Chondrocyte (in vitro differentiated cells): ENCODE measurements around the gene ZG16B. TPM values are rescaled to one million over a fixed set of nuclear protein-coding genes. Genes with fewer than 3 reads are reported as not detected.
A peak's percentile ranks its signal among the peaks of the same experiment; 100 is the strongest.

Experiments
- DNase-seq: peaks from one replicate; pipeline ENCODE4 v3.0.0; 2021; ENCODE audit warnings: mixed read lengths, low spot score
- H3K27ac Mint-ChIP-seq: one replicate; pipeline ENCODE4 v1.8.0; 2021; ENCODE audit warnings: mild to moderate bottlenecking, moderate library complexity, mixed read lengths; ENCODE audit not compliant: unreplicated experiment
- H3K27me3 Mint-ChIP-seq: 2 replicates; pipeline ENCODE4 v1.8.0; 2021; ENCODE audit warnings: low read depth, mixed read lengths
- H3K36me3 Mint-ChIP-seq: 2 replicates; pipeline ENCODE4 v1.8.0; 2021; ENCODE audit warnings: low read depth, mixed read lengths
- H3K4me1 Mint-ChIP-seq: 2 replicates; pipeline ENCODE4 v1.8.0; 2021; ENCODE audit warnings: low read depth, mild to moderate bottlenecking, mixed read lengths
- H3K4me3 Mint-ChIP-seq: one replicate; pipeline ENCODE4 v1.8.0; 2021; ENCODE audit warnings: mild to moderate bottlenecking, moderate library complexity, mixed read lengths; ENCODE audit not compliant: unreplicated experiment
- H3K9me3 Mint-ChIP-seq: 2 replicates; pipeline ENCODE4 v1.8.0; 2021; ENCODE audit warnings: low read depth, mixed read lengths
- total RNA-seq: library from RNA; stranded (reverse); gene quantifications from 3 replicates; pipeline ENCODE4 v1.2.1, GENCODE V29; 2021
- TF ChIP-seq, protein P1 (sequence below): fragments of 200-600 bp; sonication (generic); IDR thresholded peaks from 2 replicates; pipeline ENCODE4 v1.5.0; 2021; ENCODE audit warnings: antibody characterized with exemption, mild to moderate bottlenecking, moderate library complexity

Gene ZG16B
- total RNA-seq, 1 donor from 2014 or later = 2.1 TPM

DNA sequence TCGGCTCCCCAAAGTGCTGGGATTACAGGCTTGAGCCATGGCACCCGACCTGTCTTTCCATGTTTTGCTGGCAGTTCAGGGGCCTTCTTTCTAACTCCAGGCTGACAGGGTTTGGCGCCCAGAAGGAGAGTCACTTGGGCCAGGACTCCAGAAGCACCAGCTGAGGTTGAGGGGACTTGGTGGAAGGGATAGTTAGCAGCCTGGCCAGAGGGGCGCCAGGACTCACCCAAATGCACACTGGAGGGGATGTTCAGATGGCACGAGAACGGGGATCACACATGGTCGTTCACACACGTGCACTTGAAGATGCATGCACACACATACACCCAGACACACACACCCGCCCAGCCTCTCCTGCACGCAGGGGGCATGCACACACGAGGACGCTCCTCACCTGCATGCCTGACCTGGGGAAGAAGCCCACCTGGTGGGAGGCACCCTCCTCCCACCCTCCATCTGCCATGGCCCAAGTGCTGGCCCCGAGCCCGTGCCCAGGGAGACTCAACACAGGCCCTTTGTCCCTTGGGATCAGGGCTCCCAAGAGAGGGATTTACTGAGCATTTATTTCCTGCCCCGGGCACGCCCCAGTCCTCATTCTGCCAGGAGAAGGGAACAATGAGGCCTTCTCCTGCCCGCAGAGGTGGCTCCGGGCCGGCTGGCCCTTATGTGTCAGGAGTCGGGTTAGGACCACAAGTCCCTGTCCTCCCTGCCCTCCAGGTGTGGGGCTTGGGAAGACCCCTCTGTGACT is 15.4 kb upstream of the ZG16B start:
- H3K9me3 Mint-ChIP-seq = no peaks in the 10 kb centered on the region
- peak; percentile 79 for DNase-seq
- no peaks in the 10 kb centered on the region for H3K36me3 Mint-ChIP-seq
- no peaks in the 10 kb centered on the region for H3K4me1 Mint-ChIP-seq
- TF ChIP-seq, protein P1, sequence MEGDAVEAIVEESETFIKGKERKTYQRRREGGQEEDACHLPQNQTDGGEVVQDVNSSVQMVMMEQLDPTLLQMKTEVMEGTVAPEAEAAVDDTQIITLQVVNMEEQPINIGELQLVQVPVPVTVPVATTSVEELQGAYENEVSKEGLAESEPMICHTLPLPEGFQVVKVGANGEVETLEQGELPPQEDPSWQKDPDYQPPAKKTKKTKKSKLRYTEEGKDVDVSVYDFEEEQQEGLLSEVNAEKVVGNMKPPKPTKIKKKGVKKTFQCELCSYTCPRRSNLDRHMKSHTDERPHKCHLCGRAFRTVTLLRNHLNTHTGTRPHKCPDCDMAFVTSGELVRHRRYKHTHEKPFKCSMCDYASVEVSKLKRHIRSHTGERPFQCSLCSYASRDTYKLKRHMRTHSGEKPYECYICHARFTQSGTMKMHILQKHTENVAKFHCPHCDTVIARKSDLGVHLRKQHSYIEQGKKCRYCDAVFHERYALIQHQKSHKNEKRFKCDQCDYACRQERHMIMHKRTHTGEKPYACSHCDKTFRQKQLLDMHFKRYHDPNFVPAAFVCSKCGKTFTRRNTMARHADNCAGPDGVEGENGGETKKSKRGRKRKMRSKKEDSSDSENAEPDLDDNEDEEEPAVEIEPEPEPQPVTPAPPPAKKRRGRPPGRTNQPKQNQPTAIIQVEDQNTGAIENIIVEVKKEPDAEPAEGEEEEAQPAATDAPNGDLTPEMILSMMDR = no peak
- peaks cover 33% of the 10 kb centered on the region for H3K27me3 Mint-ChIP-seq
- H3K4me3 Mint-ChIP-seq = no peak overlapping the region
- H3K27ac Mint-ChIP-seq = no peak overlapping the region

DNA sequence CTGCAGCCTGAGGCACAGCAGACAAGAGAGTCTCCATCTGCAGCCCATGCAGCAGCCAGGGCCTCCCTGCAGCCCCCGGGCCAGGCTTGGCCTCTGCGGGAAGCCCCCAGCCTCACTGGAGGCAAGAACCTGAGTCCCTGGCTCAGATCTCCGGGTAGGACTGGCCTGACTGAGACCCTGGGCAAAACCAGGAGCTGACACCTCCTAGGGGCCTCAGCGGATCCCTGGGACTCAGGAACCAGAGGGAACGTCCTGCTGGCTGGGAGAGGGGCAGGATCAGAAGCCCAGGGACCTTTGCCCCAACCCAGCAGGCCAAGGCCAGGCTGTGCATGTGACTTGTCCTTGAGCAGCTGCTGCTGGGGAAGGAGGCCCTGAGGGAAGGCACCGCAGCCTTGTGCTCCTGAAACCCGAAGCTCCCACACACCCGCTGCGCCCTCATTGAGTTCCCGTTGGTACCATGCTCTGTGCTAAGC is 14.8 kb upstream of the ZG16B start:
- Mint-ChIP-seq H3K27ac (no peak overlapping the region), H3K27me3 (peaks cover 30% of the 10 kb centered on the region), H3K9me3 (no peaks in the 10 kb centered on the region), H3K4me1 (no peaks in the 10 kb centered on the region), H3K4me3 (no peak overlapping the region), H3K36me3 (no peaks in the 10 kb centered on the region)
- peak; percentile 75 for DNase-seq
- TF ChIP-seq, protein P1 = no peak

DNA sequence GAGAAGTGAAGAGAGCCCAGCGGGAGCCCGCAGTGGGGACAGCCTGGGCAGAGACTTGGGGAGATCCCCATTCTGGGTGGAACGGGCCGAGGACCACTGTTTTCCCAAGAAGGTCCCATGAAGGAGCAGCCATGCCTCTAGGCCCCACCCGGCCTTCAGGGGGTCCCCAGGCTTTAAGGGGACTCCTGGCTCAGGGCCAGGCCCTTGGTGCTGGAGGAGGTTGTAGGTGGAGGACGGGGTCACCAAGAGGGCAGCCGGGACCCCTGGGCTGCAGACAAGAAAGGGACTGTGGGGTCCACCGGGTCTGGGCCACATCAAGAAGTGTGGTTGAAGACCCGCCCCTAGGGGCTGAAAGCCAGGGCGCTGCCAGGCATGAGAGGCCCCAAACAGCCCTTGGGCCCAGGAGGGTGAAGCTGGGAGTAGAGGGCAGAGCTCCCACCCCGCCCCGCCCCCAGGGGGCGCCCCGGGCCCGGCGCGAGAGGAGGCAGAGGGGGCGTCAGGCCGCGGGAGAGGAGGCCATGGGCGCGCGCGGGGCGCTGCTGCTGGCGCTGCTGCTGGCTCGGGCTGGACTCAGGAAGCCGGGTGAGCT is 13.3 kb upstream of the ZG16B start, which contains the start of gene PRSS21:
PRSS21 (plus strand) TSS at position 487 of the 589 bp plus-strand sequence; CDS start at position 519, 32 bp downstream.
- TF ChIP-seq, protein P1 = no peak
- Mint-ChIP-seq H3K9me3 (no peaks in the 10 kb centered on the region), H3K36me3 (no peaks in the 10 kb centered on the region)

DNA sequence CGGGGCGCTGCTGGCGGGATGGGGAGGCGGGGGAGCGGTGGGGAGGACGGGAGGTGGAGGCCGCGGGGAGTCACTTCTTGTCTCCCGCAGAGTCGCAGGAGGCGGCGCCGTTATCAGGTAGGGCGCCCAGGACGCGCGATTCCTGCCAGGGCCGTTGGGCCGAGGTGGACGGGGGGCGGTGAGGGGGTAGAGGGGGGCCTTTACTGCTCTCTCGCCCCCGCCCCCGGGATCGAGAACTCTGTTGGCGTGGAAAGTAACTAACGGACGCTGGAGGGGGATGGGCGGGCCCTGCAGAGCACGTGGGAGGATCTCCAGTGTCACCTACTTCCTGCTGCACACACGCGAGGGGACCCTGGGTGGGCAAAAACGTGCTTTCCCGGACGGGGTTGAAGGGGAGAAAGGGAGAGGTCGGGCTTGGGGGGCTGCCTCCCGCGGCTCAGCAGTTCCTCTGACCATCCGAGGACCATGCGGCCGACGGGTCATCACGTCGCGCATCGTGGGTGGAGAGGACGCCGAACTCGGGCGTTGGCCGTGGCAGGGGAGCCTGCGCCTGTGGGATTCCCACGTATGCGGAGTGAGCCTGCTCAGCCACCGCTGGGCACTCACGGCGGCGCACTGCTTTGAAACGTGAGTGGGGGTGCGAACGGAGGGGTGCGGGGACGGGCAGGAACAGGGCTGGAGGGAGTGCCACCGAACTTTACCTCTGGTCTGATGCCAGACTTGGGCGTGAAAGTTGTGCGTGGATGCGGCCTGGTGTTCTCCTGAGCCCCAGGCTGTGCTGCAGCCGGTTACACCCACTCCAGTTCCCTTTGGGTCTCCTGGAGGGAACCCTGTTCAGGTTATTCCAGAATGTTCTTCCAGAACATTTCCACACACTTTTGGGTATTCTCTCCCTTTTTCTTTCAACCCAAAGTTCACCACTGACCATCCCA is 12.5 kb upstream of the ZG16B start:
- peak; percentile 90 for DNase-seq
- TF ChIP-seq, protein P1 = no peak
- Mint-ChIP-seq H3K4me3 (no peak overlapping the region), H3K9me3 (no peaks in the 10 kb centered on the region), H3K27me3 (peaks cover 25% of the 10 kb centered on the region), H3K27ac (no peak overlapping the region), H3K36me3 (no peaks in the 10 kb centered on the region), H3K4me1 (no peaks in the 10 kb centered on the region)

More for the DNA sequence above, 13.3 kb upstream of the ZG16B start, which contains the start of gene PRSS21:
- Mint-ChIP-seq H3K27me3 (peaks cover 25% of the 10 kb centered on the region), H3K27ac (no peak within 1 kb of the TSS), H3K4me1 (no peaks in the 10 kb centered on the region), H3K4me3 (no peak within 1 kb of the TSS)
- DNase-seq = peak; percentile 80
